ENCODE results near the gene EIF3L. TPM values are rescaled to one million over a fixed set of nuclear protein-coding genes. Genes with fewer than 3 reads are reported as not detected.

EIF3L gene
- total RNA-seq, 3 donors from 2014 or later (not counting 1 experiment from before 2014, with no cell fraction given), result 276 to 295 (median 291) TPM

GRCh38 chr22:37925767-37926166 lies 76.5 kb downstream of the EIF3L start:
- Histone ChIP-seq H3K4me3 (ENCODE audit: low read length) (no peak overlapping the region), H3K4me1 (ENCODE audit: control insufficient read depth, insufficient read depth, low read length) (no peaks in the 10 kb centered on the region), H3K36me3 (ENCODE audit: control insufficient read depth, insufficient read depth, low read length) (peaks cover 44% of the 10 kb centered on the region), H3K27ac (ENCODE audit: low read length) (no peak overlapping the region), H3K27me3 (ENCODE audit: control insufficient read depth, insufficient read depth, low read length) (no peaks in the 10 kb centered on the region), H3K9me3 (ENCODE audit: control insufficient read depth, insufficient read depth, low read length) (no peaks in the 10 kb centered on the region)
- no peak overlapping the region for H3K27ac Mint-ChIP-seq
- no peak for ATAC-seq
- H3K4me1 Mint-ChIP-seq, result peaks cover 0 to 4% of the 10 kb centered on the region in 2 donors
- intact Hi-C loops (cut with micrococcal nuclease), result no loop called here
- WGBS (ENCODE audit: insufficient coverage), result 96% methylated on average over 14 of the region's 15 CpGs
- H3K9me3 Mint-ChIP-seq, result no peaks in the 10 kb centered on the region
- no peak for DNase-seq
- no peak overlapping the region for H3K4me3 Mint-ChIP-seq
- no peaks in the 10 kb centered on the region for H3K27me3 Mint-ChIP-seq (ENCODE audit: low read depth in 2 of 2)
- H3K36me3 Mint-ChIP-seq, result no peaks in the 10 kb centered on the region
- TF ChIP-seq CTCF (IDR thresholded peaks at IDR 0.05), result no peak

- Mint-ChIP-seq H3K27ac (no peak overlapping the region), H3K4me1 (peaks cover 0 to 4% of the 10 kb centered on the region in 2 donors), H3K36me3 (no peaks in the 10 kb centered on the region), H3K4me3 (no peak overlapping the region), H3K9me3 (no peaks in the 10 kb centered on the region), H3K27me3 (ENCODE audit: low read depth in 2 of 2) (no peaks in the 10 kb centered on the region)
- 99% methylated on average over 7 of the region's 7 CpGs for WGBS (ENCODE audit: insufficient coverage)
- no peak for TF ChIP-seq CTCF (IDR thresholded peaks at IDR 0.05)
- Histone ChIP-seq H3K27ac (ENCODE audit: low read length) (no peak overlapping the region), H3K36me3 (ENCODE audit: control insufficient read depth, insufficient read depth, low read length) (peaks cover 44% of the 10 kb centered on the region), H3K4me3 (ENCODE audit: low read length) (no peak overlapping the region), H3K27me3 (ENCODE audit: control insufficient read depth, insufficient read depth, low read length) (no peaks in the 10 kb centered on the region), H3K9me3 (ENCODE audit: control insufficient read depth, insufficient read depth, low read length) (no peaks in the 10 kb centered on the region), H3K4me1 (ENCODE audit: control insufficient read depth, insufficient read depth, low read length) (no peaks in the 10 kb centered on the region)
- DNase-seq, result no peak
- no peak for ATAC-seq
- intact Hi-C loops (cut with micrococcal nuclease), result no loop called here
These were observed 77.1 kb downstream of the EIF3L start for GRCh38 chr22:37926358-37926757.

- intact Hi-C loops (cut with micrococcal nuclease), result no loop called here
- Histone ChIP-seq H3K4me3 (ENCODE audit: low read length) (no peak overlapping the region), H3K27me3 (ENCODE audit: control insufficient read depth, insufficient read depth, low read length) (no peaks in the 10 kb centered on the region), H3K9me3 (ENCODE audit: control insufficient read depth, insufficient read depth, low read length) (no peaks in the 10 kb centered on the region), H3K27ac (ENCODE audit: low read length) (no peak overlapping the region), H3K36me3 (ENCODE audit: control insufficient read depth, insufficient read depth, low read length) (peaks cover 47% of the 10 kb centered on the region), H3K4me1 (ENCODE audit: control insufficient read depth, insufficient read depth, low read length) (no peaks in the 10 kb centered on the region)
- no peak overlapping the region for H3K4me3 Mint-ChIP-seq
- H3K4me1 Mint-ChIP-seq, result peaks cover 0 to 4% of the 10 kb centered on the region in 2 donors
- no peaks in the 10 kb centered on the region for H3K9me3 Mint-ChIP-seq
- H3K36me3 Mint-ChIP-seq, result no peaks in the 10 kb centered on the region
- H3K27me3 Mint-ChIP-seq (ENCODE audit: low read depth in 2 of 2), result no peaks in the 10 kb centered on the region
- ATAC-seq (no peak), DNase-seq (no peak)
- no peak overlapping the region for H3K27ac Mint-ChIP-seq
- 97% methylated on average over 32 of the region's 32 CpGs for WGBS (ENCODE audit: insufficient coverage)
- TF ChIP-seq CTCF (IDR thresholded peaks at IDR 0.05), result no peak
These were observed 77.8 kb downstream of the EIF3L start for GRCh38 chr22:37926771-37927636.

- H3K36me3 Mint-ChIP-seq, result no peaks in the 10 kb centered on the region
- Histone ChIP-seq H3K36me3 (ENCODE audit: control insufficient read depth, insufficient read depth, low read length) (peaks cover 49% of the 10 kb centered on the region), H3K9me3 (ENCODE audit: control insufficient read depth, insufficient read depth, low read length) (no peaks in the 10 kb centered on the region), H3K4me3 (ENCODE audit: low read length) (no peak overlapping the region), H3K27ac (ENCODE audit: low read length) (no peak overlapping the region), H3K27me3 (ENCODE audit: control insufficient read depth, insufficient read depth, low read length) (no peaks in the 10 kb centered on the region), H3K4me1 (ENCODE audit: control insufficient read depth, insufficient read depth, low read length) (no peaks in the 10 kb centered on the region)
- WGBS (ENCODE audit: insufficient coverage), result over 99% methylated on average over 5 of the region's 5 CpGs
- H3K4me3 Mint-ChIP-seq, result no peak overlapping the region
- TF ChIP-seq CTCF (IDR thresholded peaks at IDR 0.05), result no peak
- no peak for DNase-seq
- H3K9me3 Mint-ChIP-seq, result no peaks in the 10 kb centered on the region
- no peak overlapping the region for H3K27ac Mint-ChIP-seq
- ATAC-seq, result no peak
- intact Hi-C loops (cut with micrococcal nuclease), result no loop called here
- no peaks in the 10 kb centered on the region for H3K27me3 Mint-ChIP-seq (ENCODE audit: low read depth in 2 of 2)
- peaks cover 0 to 4% of the 10 kb centered on the region in 2 donors for H3K4me1 Mint-ChIP-seq
These were observed 78.4 kb downstream of the EIF3L start for GRCh38 chr22:37927637-37927936.
